GM19035 (cell line): ENCODE results near the gene EEIG2.
"Not testable (repeated sequence)": the region's sequence is repeated elsewhere in the genome, so short reads cannot be mapped to it uniquely, and the experiment has no call there.

Source experiments
- ATAC-seq: cut with Tn5 transposase; IDR thresholded peaks from one replicate; pipeline ENCODE4 v1.9.1; 2021; ENCODE audit not compliant: unreplicated experiment

EEIG2 gene

GRCh38 chr1:108559215-108560186, at the start of gene EEIG2:
EEIG2 (plus strand) TSS chr1:108560100; CDS start chr1:108560429, 329 bp downstream.
- peak; percentile 83 for ATAC-seq

GRCh38 chr1:108511764-108512163, 48.1 kb upstream of the EEIG2 start:
- ATAC-seq = no peak

- ATAC-seq = no peak
Measured at GRCh38 chr1:108512239-108513043, 47.5 kb upstream of the EEIG2 start.

- no peak for ATAC-seq
Measured at GRCh38 chr1:108513044-108513415, 46.9 kb upstream of the EEIG2 start.

- ATAC-seq = not testable (repeated sequence)
Measured at GRCh38 chr1:108513914-108514313, 46.0 kb upstream of the EEIG2 start.

GRCh38 chr1:108517301-108517897, 42.5 kb upstream of the EEIG2 start:
- ATAC-seq = not testable (repeated sequence)

GRCh38 chr1:108521990-108522393, 37.9 kb upstream of the EEIG2 start:
- ATAC-seq = no peak

GRCh38 chr1:108523829-108524228, 36.1 kb upstream of the EEIG2 start:
- ATAC-seq = no peak

- ATAC-seq = no peak
Measured at GRCh38 chr1:108524676-108525075, 35.2 kb upstream of the EEIG2 start.

GRCh38 chr1:108527135-108527534, 32.8 kb upstream of the EEIG2 start:
- ATAC-seq = no peak

GRCh38 chr1:108527837-108528236, 32.1 kb upstream of the EEIG2 start:
- no peak for ATAC-seq

- ATAC-seq = no peak
Measured at GRCh38 chr1:108531444-108531843, 28.5 kb upstream of the EEIG2 start.

- ATAC-seq = no peak
Measured at GRCh38 chr1:108532730-108533129, 27.2 kb upstream of the EEIG2 start.

GRCh38 chr1:108533351-108534083, 26.4 kb upstream of the EEIG2 start:
- ATAC-seq = peak; percentile 61

GRCh38 chr1:108534759-108535158, 25.1 kb upstream of the EEIG2 start:
- ATAC-seq = no peak

- not testable (repeated sequence) for ATAC-seq
Measured at GRCh38 chr1:108535315-108535897, 24.5 kb upstream of the EEIG2 start.

GRCh38 chr1:108536021-108536420, 23.9 kb upstream of the EEIG2 start:
- not testable (repeated sequence) for ATAC-seq

- ATAC-seq = not testable (repeated sequence)
Measured at GRCh38 chr1:108536791-108537190, 23.1 kb upstream of the EEIG2 start.

GRCh38 chr1:108537976-108538375, 21.9 kb upstream of the EEIG2 start:
- no peak for ATAC-seq

GRCh38 chr1:108540977-108541376, 18.9 kb upstream of the EEIG2 start:
- ATAC-seq = no peak
